Measurements from ENCODE around the gene FN1. TPM values are rescaled to one million over a fixed set of nuclear protein-coding genes. Genes with fewer than 3 reads are reported as not detected.

Gene FN1
- 1 to 10 TPM in 1 of 2 donors, under 1 TPM in 1; 0.97 to 1.2 TPM for total RNA-seq

GRCh38 chr2:215435870-215436704 is at the start of gene FN1:
Gene FN1 (minus strand): TSS chr2:215436068. CDS start chr2:215435802, 266 bp downstream.
- Mint-ChIP-seq H3K36me3 (ENCODE audit: low read depth) (no peaks in the 10 kb centered on the region), H3K27me3 (peaks cover 60% of the 10 kb centered on the region), H3K27ac (no peak within 1 kb of the TSS), H3K4me3 (peak within 1 kb of the TSS; percentile 74), H3K4me1 (peaks cover 6% of the 10 kb centered on the region), H3K9me3 (peaks cover 4% of the 10 kb centered on the region)
- ATAC-seq (replicated peaks), result peak; percentile 75

DNA sequence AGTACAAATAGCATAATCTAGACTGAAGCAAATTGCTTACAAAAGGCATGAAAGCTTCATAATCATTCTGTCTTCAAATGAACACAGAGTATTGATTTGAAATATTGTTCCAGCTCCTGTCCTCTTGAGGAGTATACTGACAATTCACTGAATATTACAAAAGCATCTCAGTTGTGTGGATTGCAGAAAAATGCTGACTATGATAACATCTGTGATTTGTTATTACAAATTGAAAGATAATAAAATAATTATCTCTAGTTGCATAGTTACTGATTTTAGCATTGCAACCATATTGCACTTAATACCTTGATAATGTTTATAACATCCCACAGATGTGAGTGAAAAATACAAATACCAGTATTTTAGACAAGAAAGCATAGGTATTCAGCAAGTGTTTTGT is 49.2 kb upstream of the FN1 start:
- Mint-ChIP-seq H3K4me3 (no peak overlapping the region), H3K27me3 (peaks cover 5% of the 10 kb centered on the region), H3K4me1 (no peaks in the 10 kb centered on the region), H3K27ac (no peak overlapping the region), H3K36me3 (ENCODE audit: low read depth) (no peaks in the 10 kb centered on the region), H3K9me3 (no peaks in the 10 kb centered on the region)
- no peak for ATAC-seq (replicated peaks)

DNA sequence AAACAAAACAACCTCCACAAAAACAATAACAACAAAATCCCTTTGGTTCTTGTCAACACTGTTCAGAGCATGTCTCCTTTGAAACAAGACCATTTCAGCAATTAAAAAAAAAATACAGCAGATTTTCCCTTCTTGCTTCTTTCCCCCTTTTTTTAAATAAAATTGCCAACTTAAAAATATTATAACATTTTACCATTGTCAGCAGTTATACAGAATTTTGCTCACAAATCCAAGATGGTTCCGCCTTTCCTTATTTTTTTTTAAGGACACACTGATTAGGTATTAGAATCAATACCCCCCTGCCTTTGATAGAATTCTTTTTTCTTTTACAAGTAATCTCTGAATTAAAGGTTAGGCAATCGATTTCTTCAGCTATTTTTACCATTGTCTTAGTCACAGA is 48.7 kb upstream of the FN1 start:
- ATAC-seq (replicated peaks), result no peak
- Mint-ChIP-seq H3K4me3 (no peak overlapping the region), H3K9me3 (no peaks in the 10 kb centered on the region), H3K27me3 (peaks cover 7% of the 10 kb centered on the region), H3K36me3 (ENCODE audit: low read depth) (no peaks in the 10 kb centered on the region), H3K27ac (no peak overlapping the region), H3K4me1 (no peaks in the 10 kb centered on the region)

GRCh38 chr2:215483431-215483830 is 47.6 kb upstream of the FN1 start:
- Mint-ChIP-seq H3K9me3 (no peaks in the 10 kb centered on the region), H3K27ac (no peak overlapping the region), H3K27me3 (peaks cover 7% of the 10 kb centered on the region), H3K4me1 (no peaks in the 10 kb centered on the region), H3K36me3 (ENCODE audit: low read depth) (no peaks in the 10 kb centered on the region), H3K4me3 (no peak overlapping the region)
- ATAC-seq (replicated peaks), result no peak

GRCh38 chr2:215479536-215480240 is 43.8 kb upstream of the FN1 start:
- no peak for ATAC-seq (replicated peaks)
- H3K27ac Mint-ChIP-seq, result no peak overlapping the region
- H3K27me3 Mint-ChIP-seq, result peaks cover 13% of the 10 kb centered on the region
- no peaks in the 10 kb centered on the region for H3K9me3 Mint-ChIP-seq
- no peak overlapping the region for H3K4me3 Mint-ChIP-seq
- H3K4me1 Mint-ChIP-seq, result no peaks in the 10 kb centered on the region
- no peaks in the 10 kb centered on the region for H3K36me3 Mint-ChIP-seq (ENCODE audit: low read depth)

DNA sequence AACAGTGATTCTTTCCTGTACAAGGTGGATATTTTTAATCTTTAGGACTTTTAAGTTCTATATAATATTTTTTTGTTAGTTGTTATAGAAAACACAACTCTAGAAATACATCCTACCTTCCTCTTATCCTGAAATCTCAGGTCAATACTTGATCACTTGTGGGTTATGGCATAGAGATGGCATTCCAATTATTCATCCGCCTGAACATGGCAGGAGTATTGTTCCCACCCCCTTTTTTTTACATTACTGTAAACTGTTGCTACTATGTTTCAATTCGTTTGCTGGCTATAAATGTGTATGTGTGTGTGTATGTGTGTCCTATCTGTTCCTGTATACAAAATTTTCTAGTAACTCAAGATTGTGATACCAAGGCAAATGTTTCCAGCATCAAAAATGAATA is 43.3 kb upstream of the FN1 start:
- no peak for ATAC-seq (replicated peaks)
- Mint-ChIP-seq H3K4me1 (no peaks in the 10 kb centered on the region), H3K4me3 (no peak overlapping the region), H3K27me3 (peaks cover 14% of the 10 kb centered on the region), H3K36me3 (ENCODE audit: low read depth) (no peaks in the 10 kb centered on the region), H3K9me3 (no peaks in the 10 kb centered on the region), H3K27ac (no peak overlapping the region)

DNA sequence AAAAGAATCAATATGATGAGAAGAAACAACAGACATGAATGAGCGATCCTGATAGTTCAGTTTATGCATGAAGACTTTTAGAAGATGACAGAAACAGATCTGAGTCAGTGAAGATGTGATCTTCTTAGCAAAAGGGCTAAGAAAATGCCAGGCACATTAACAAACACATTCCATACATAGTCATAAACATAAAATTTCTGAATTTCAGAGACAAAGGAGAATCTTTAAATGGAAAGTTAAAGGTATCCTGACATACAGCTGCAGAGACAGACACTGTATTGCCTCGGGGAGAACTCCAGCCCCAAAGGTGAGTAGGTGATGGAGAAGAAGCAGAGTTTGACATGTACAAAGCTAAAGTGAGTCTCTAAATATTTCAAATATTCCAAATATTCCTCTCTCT is 40.6 kb upstream of the FN1 start:
- H3K4me3 Mint-ChIP-seq, result no peak overlapping the region
- ATAC-seq (replicated peaks), result no peak

GRCh38 chr2:215466097-215466909 is 30.4 kb upstream of the FN1 start:
- Mint-ChIP-seq H3K9me3 (no peaks in the 10 kb centered on the region), H3K4me1 (no peaks in the 10 kb centered on the region), H3K4me3 (no peak overlapping the region), H3K27me3 (peaks cover 7% of the 10 kb centered on the region), H3K36me3 (ENCODE audit: low read depth) (no peaks in the 10 kb centered on the region), H3K27ac (no peak overlapping the region)
- no peak for ATAC-seq (replicated peaks)

More for the DNA sequence above, 40.6 kb upstream of the FN1 start:
- Mint-ChIP-seq H3K27me3 (peaks cover 20% of the 10 kb centered on the region), H3K9me3 (no peaks in the 10 kb centered on the region), H3K36me3 (ENCODE audit: low read depth) (no peaks in the 10 kb centered on the region), H3K4me1 (no peaks in the 10 kb centered on the region), H3K27ac (no peak overlapping the region)

DNA sequence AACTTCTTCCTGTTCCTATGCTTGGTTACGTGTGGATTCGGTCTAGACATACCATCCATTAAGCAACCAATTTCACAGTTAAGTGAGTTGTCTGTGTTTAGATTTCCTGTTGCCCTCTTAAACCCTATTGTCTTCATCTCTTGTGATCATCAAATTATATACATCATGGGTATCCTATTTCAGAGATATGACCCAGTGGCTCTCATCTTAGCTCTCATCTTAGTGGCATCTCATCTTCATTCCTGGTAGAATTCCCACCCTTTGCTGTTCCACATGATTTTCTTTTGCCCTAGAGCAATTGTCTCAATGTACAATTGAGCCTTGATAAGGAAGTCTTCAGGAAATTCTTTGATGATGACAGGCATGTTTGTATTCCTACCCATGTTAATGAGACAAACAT is 29.4 kb upstream of the FN1 start:
- H3K4me3 Mint-ChIP-seq, result no peak overlapping the region
- peaks cover 10% of the 10 kb centered on the region for H3K27me3 Mint-ChIP-seq
- H3K4me1 Mint-ChIP-seq, result no peaks in the 10 kb centered on the region
- H3K27ac Mint-ChIP-seq, result no peak overlapping the region
- no peaks in the 10 kb centered on the region for H3K36me3 Mint-ChIP-seq (ENCODE audit: low read depth)
- ATAC-seq (replicated peaks), result no peak
- no peaks in the 10 kb centered on the region for H3K9me3 Mint-ChIP-seq

DNA sequence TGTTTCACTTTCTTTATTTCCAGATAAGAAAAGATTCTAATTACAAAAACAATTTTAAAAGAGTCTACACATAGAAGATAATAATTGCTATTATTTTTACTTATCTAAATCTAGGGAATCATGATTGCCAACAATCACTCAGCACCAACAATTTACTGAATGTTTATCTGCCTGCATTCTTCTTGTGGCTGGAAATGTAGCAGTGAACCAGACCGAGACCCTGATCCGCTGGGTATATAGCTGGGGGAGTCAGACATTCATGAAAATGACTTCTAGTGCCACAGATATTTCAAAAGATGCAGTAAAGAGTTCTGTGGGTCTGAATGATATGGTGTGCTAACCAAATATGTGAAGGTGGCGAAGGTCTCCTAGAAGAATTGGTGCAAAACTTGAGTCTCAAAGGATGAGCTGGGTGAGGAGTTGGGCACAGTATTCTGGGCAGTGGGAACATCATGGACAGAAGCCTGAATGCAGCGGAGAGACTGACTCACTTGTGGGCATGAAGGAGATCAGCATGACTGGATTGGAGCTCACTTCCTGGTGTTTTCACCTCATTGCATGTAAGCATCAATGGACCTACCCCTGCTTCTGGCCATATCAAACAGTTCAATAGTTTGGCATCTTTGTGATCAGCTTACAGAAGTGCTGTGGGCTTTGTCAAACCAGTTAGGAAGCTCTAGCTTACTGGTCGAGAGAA is 26.1 kb upstream of the FN1 start:
- Mint-ChIP-seq H3K27ac (no peak overlapping the region), H3K4me1 (no peaks in the 10 kb centered on the region), H3K36me3 (ENCODE audit: low read depth) (no peaks in the 10 kb centered on the region), H3K4me3 (no peak overlapping the region), H3K27me3 (peaks cover 13% of the 10 kb centered on the region), H3K9me3 (no peaks in the 10 kb centered on the region)
- ATAC-seq (replicated peaks), result no peak

DNA sequence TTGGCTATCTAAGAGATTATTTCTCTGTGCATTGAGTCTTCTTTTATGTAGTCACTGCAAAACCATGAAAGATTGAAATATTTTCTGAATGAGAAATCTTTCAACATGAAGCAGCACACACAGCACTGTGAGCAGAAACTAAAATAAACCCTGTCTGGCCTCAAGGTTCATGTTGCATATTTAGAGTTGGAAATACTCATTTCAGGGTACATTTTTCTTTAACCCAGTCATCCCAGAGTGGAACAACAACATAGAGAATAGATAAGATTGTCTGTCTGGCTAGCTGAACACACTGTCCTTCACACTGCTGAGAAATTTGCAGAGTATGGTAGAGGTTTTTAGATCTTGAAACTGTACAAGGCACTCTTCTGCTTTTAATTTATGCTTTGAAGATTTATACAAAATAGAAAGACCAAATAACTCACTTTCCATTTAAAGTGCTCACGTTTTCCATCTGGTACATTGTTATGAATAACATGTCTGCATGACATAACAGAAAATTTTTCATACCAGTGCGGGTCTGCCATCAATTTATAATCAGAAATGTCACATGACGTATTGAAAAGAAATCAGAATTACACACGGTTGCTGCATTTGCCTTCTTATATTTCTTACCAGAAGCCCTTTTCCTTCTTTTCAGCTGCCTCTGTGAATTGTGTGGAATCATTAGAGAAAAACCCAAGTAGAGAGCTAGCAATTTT is 25.0 kb upstream of the FN1 start:
- Mint-ChIP-seq H3K9me3 (no peaks in the 10 kb centered on the region), H3K4me1 (no peaks in the 10 kb centered on the region)

DNA sequence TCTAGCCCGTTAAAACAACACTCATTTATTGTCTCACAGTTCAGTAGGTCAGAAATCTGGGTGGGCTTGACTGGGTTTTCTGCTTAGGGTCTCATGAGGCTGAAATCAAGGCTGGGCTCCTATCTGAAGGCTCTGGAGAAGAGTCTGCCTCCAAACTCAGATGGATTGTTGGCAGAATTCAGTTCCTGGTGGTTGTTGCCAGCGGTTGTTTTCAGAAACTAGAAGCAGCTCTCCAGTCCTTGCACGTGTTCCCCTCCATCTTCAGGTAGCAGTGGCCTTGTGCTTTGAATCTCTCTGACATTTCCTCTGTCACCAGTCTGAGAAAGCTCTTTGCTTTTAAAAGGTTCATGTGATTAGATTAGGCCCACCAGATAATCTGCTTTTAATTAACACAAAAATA is 20.1 kb upstream of the FN1 start:
- Mint-ChIP-seq H3K4me3 (no peak overlapping the region), H3K4me1 (no peaks in the 10 kb centered on the region), H3K36me3 (ENCODE audit: low read depth) (no peaks in the 10 kb centered on the region), H3K27me3 (peaks cover 17% of the 10 kb centered on the region), H3K27ac (no peak overlapping the region), H3K9me3 (no peaks in the 10 kb centered on the region)
- ATAC-seq (replicated peaks), result no peak

More for the DNA sequence above, 25.0 kb upstream of the FN1 start:
- Mint-ChIP-seq H3K4me3 (no peak overlapping the region), H3K36me3 (ENCODE audit: low read depth) (no peaks in the 10 kb centered on the region), H3K27ac (no peak overlapping the region), H3K27me3 (peaks cover 13% of the 10 kb centered on the region)
- no peak for ATAC-seq (replicated peaks)

GRCh38 chr2:215454519-215455246 is 18.8 kb upstream of the FN1 start:
- no peak overlapping the region for H3K4me3 Mint-ChIP-seq
- no peaks in the 10 kb centered on the region for H3K9me3 Mint-ChIP-seq
- H3K27me3 Mint-ChIP-seq, result peaks cover 9% of the 10 kb centered on the region
- no peaks in the 10 kb centered on the region for H3K4me1 Mint-ChIP-seq
- no peaks in the 10 kb centered on the region for H3K36me3 Mint-ChIP-seq (ENCODE audit: low read depth)
- no peak overlapping the region for H3K27ac Mint-ChIP-seq
- no peak for ATAC-seq (replicated peaks)
